ENCODE results near the gene TAS2R38.
"Not testable (repeated sequence)": the region's sequence is repeated elsewhere in the genome, so short reads cannot be mapped to it uniquely, and the experiment has no call there.

TAS2R38 gene

GRCh38 chr7:141992156-141992555 is 18.6 kb upstream of the TAS2R38 start:
- no peak for DNase-seq (ENCODE audit: low read depth in 1 of 2, low spot score in 1 of 2)
- in situ Hi-C loops (cut with HindIII; ENCODE audit: low pct_unique_long_range_greater_than_20kb, low sequenced_read_pairs): no loop called here
- no peak for TF ChIP-seq JUND (IDR thresholded peaks at IDR 0.05; ENCODE audit: low read depth)

GRCh38 chr7:141991140-141991539 is 17.6 kb upstream of the TAS2R38 start:
- TF ChIP-seq JUND (IDR thresholded peaks at IDR 0.05; ENCODE audit: low read depth): no peak
- no peak for DNase-seq (ENCODE audit: low read depth in 1 of 2, low spot score in 1 of 2)
- in situ Hi-C loops (cut with HindIII; ENCODE audit: low pct_unique_long_range_greater_than_20kb, low sequenced_read_pairs): no loop called here

GRCh38 chr7:141990011-141990725 is 16.6 kb upstream of the TAS2R38 start:
- no peak for TF ChIP-seq JUND (IDR thresholded peaks at IDR 0.05; ENCODE audit: low read depth)
- no peak for DNase-seq (ENCODE audit: low read depth in 1 of 2, low spot score in 1 of 2)
- in situ Hi-C loops (cut with HindIII; ENCODE audit: low pct_unique_long_range_greater_than_20kb, low sequenced_read_pairs): no loop called here

- in situ Hi-C loops (cut with HindIII; ENCODE audit: low pct_unique_long_range_greater_than_20kb, low sequenced_read_pairs): not testable (repeated sequence)
Measured at GRCh38 chr7:141987803-141988202, 14.2 kb upstream of the TAS2R38 start.

GRCh38 chr7:141986923-141987322 is 13.3 kb upstream of the TAS2R38 start:
- TF ChIP-seq JUND (IDR thresholded peaks at IDR 0.05; ENCODE audit: low read depth): no peak
- in situ Hi-C loops (cut with HindIII; ENCODE audit: low pct_unique_long_range_greater_than_20kb, low sequenced_read_pairs): no loop called here
- DNase-seq (ENCODE audit: low read depth in 1 of 2, low spot score in 1 of 2): no peak

More at GRCh38 chr7:141987803-141988202, 14.2 kb upstream of the TAS2R38 start:
- not testable (repeated sequence) for DNase-seq (ENCODE audit: low read depth in 1 of 2, low spot score in 1 of 2)

GRCh38 chr7:141985926-141986325 is 12.4 kb upstream of the TAS2R38 start:
- in situ Hi-C loops (cut with HindIII; ENCODE audit: low pct_unique_long_range_greater_than_20kb, low sequenced_read_pairs): not testable (repeated sequence)
- DNase-seq (ENCODE audit: low read depth in 1 of 2, low spot score in 1 of 2): peak in 1 of 2 experiments; percentile 7

- no peak for TF ChIP-seq JUND (IDR thresholded peaks at IDR 0.05; ENCODE audit: low read depth)
- no peak for DNase-seq (ENCODE audit: low read depth in 1 of 2, low spot score in 1 of 2)
- in situ Hi-C loops (cut with HindIII; ENCODE audit: low pct_unique_long_range_greater_than_20kb, low sequenced_read_pairs): no loop called here
Measured at GRCh38 chr7:141979568-141979967, 6.0 kb upstream of the TAS2R38 start.

- DNase-seq (ENCODE audit: low read depth in 1 of 2, low spot score in 1 of 2): no peak
- TF ChIP-seq JUND (IDR thresholded peaks at IDR 0.05; ENCODE audit: low read depth): no peak
- in situ Hi-C loops (cut with HindIII; ENCODE audit: low pct_unique_long_range_greater_than_20kb, low sequenced_read_pairs): no loop called here
Measured at GRCh38 chr7:141978351-141978750, 4.8 kb upstream of the TAS2R38 start.

GRCh38 chr7:141976524-141977245 is 3.1 kb upstream of the TAS2R38 start:
- DNase-seq (ENCODE audit: low read depth in 1 of 2, low spot score in 1 of 2): no peak
- TF ChIP-seq JUND (IDR thresholded peaks at IDR 0.05; ENCODE audit: low read depth): no peak
- in situ Hi-C loops (cut with HindIII; ENCODE audit: low pct_unique_long_range_greater_than_20kb, low sequenced_read_pairs): no loop called here

- DNase-seq (ENCODE audit: low read depth in 1 of 2, low spot score in 1 of 2): peak; percentile 44 to 76
- in situ Hi-C loops (cut with HindIII; ENCODE audit: low pct_unique_long_range_greater_than_20kb, low sequenced_read_pairs): no loop called here
Measured at GRCh38 chr7:141975806-141976523, 2.4 kb upstream of the TAS2R38 start.

GRCh38 chr7:141974831-141975230 is 1.3 kb upstream of the TAS2R38 start:
- no peak for TF ChIP-seq JUND (IDR thresholded peaks at IDR 0.05; ENCODE audit: low read depth)
- in situ Hi-C loops (cut with HindIII; ENCODE audit: low pct_unique_long_range_greater_than_20kb, low sequenced_read_pairs): no loop called here
- peak; percentile 4 to 61 for DNase-seq (ENCODE audit: low read depth in 1 of 2, low spot score in 1 of 2)

More at GRCh38 chr7:141975806-141976523, 2.4 kb upstream of the TAS2R38 start:
- no peak for TF ChIP-seq JUND (IDR thresholded peaks at IDR 0.05; ENCODE audit: low read depth)

GRCh38 chr7:141960687-141961422 is 12.7 kb downstream of the TAS2R38 start:
- TF ChIP-seq JUND (IDR thresholded peaks at IDR 0.05; ENCODE audit: low read depth): no peak
- no peak for DNase-seq (ENCODE audit: low read depth in 1 of 2, low spot score in 1 of 2)
- in situ Hi-C loops (cut with HindIII; ENCODE audit: low pct_unique_long_range_greater_than_20kb, low sequenced_read_pairs): no loop called here
